Smooth muscle cell (in vitro differentiated cells): ENCODE data around the gene STXBP6. TPM values are rescaled to one million over a fixed set of nuclear protein-coding genes. Genes with fewer than 3 reads are reported as not detected.

Source experiments
- DNase-seq: peaks from one replicate; lab custom pipeline; 2025; ENCODE audit not compliant: unreplicated experiment; lab: John Stamatoyannopoulos, UW
- H2AFZ ChIP-seq: fragments of 200-600 bp; sonication (generic); 2 replicates; pipeline ENCODE4 v1.6.0; 2016; ENCODE audit warnings: antibody characterized with exemption, low read depth, mild to moderate bottlenecking
- H3F3A ChIP-seq: fragments of 200-600 bp; sonication (generic); 2 replicates; pipeline ENCODE4 v1.6.0; 2017; ENCODE audit warnings: antibody characterized with exemption, low read depth
- H3K27ac ChIP-seq: fragments of 200-600 bp; sonication (generic); 2 replicates; pipeline ENCODE4 v1.5.1; 2016; ENCODE audit warnings: low read depth, mild to moderate bottlenecking
- H3K27me3 ChIP-seq: fragments of 200-600 bp; sonication (generic); 2 replicates; pipeline ENCODE4 v1.6.1; 2016; ENCODE audit warnings: low read depth, mild to moderate bottlenecking
- H3K36me3 ChIP-seq: fragments of 200-600 bp; sonication (generic); 2 replicates; pipeline ENCODE4 v1.5.1; 2016; ENCODE audit warnings: low read depth
- H3K4me1 ChIP-seq: fragments of 200-600 bp; sonication (generic); 2 replicates; pipeline ENCODE4 v1.5.1; 2016; ENCODE audit warnings: low read depth
- H3K4me2 ChIP-seq: fragments of 200-600 bp; sonication (generic); 2 replicates; pipeline ENCODE4 v1.6.0; 2016; ENCODE audit warnings: mild to moderate bottlenecking
- H3K4me3 ChIP-seq: fragments of 200-600 bp; sonication (generic); 2 replicates; pipeline ENCODE4 v1.5.1; 2016; ENCODE audit warnings: mild to moderate bottlenecking
- H3K79me2 ChIP-seq: fragments of 200-600 bp; sonication (generic); 2 replicates; pipeline ENCODE4 v1.6.0; 2016; ENCODE audit warnings: low read depth, mild to moderate bottlenecking
- H3K9ac ChIP-seq: fragments of 200-600 bp; sonication (generic); 2 replicates; pipeline ENCODE4 v1.6.0; 2016; ENCODE audit warnings: low read depth
- H3K9me3 ChIP-seq: fragments of 200-600 bp; sonication (generic); replicated peaks from 2 replicates; pipeline ENCODE4 v1.5.1; 2016; ENCODE audit warnings: low read depth
- H4K20me1 ChIP-seq: fragments of 200-600 bp; sonication (generic); 2 replicates; pipeline ENCODE4 v1.6.0; 2016; ENCODE audit warnings: low read depth
- CTCF ChIP-seq: fragments of 200-600 bp; sonication (generic); IDR thresholded peaks from 2 replicates; pipeline ENCODE4 v1.5.1; 2017; ENCODE audit warnings: borderline replicate concordance, mild to moderate bottlenecking, antibody characterized with exemption; ENCODE audit not compliant: insufficient read depth, poor library complexity, severe bottlenecking
- WGBS: methylation state at CpG from one replicate; pipeline ENCODE4 v1.1.7; 2016; ENCODE audit warnings: low lambda C conversion rate; 5-methylcytosine and 5-hydroxymethylcytosine counted together
- polyA plus RNA-seq: library from polyadenylated mRNA; unstranded; fragments of >200 nt; fragmentation: Nextera tagmentation; extraction: Ambion mirVana; gene quantifications from 2 replicates; pipeline ENCODE4 v1.2.1, GENCODE V29; 2016
- total RNA-seq: library from RNA; depleted of rRNA; stranded (reverse); fragments of >200 nt; gene quantifications from 2 replicates; pipeline ENCODE4 v1.2.3, GENCODE V29; 2014

The STXBP6 gene
- total and polyA plus RNA-seq, 2 experiments from 2014 or later: 144 to 170 TPM

- H4K20me1 ChIP-seq: no peaks in the 10 kb centered on the region
- no peaks in the 10 kb centered on the region for H3K79me2 ChIP-seq
- no peak overlapping the region for H2AFZ ChIP-seq
- H3F3A ChIP-seq: no peaks in the 10 kb centered on the region
- DNase-seq: no peak
- H3K4me2 ChIP-seq: no peak overlapping the region
- TF ChIP-seq CTCF: no peak
- no peak overlapping the region for H3K27ac ChIP-seq
- H3K9me3 ChIP-seq: no peaks in the 10 kb centered on the region
- no peaks in the 10 kb centered on the region for H3K4me1 ChIP-seq
- no peaks in the 10 kb centered on the region for H3K36me3 ChIP-seq
- 93% methylated on average over 2 of the region's 2 CpGs for WGBS
- no peak overlapping the region for H3K4me3 ChIP-seq
- H3K9ac ChIP-seq: no peak overlapping the region
- no peaks in the 10 kb centered on the region for H3K27me3 ChIP-seq
Observed at GRCh38 chr14:25080682-25081081, 30.7 kb upstream of the STXBP6 start.

GRCh38 chr14:25079311-25079710 lies 29.4 kb upstream of the STXBP6 start:
- TF ChIP-seq CTCF: no peak
- no peaks in the 10 kb centered on the region for H3K27me3 ChIP-seq
- H3K4me2 ChIP-seq: no peak overlapping the region
- no peaks in the 10 kb centered on the region for H3K4me1 ChIP-seq
- H3K9me3 ChIP-seq: no peaks in the 10 kb centered on the region
- no peak for DNase-seq
- no peak overlapping the region for H3K4me3 ChIP-seq
- H3K27ac ChIP-seq: no peak overlapping the region
- no peaks in the 10 kb centered on the region for H3K79me2 ChIP-seq
- no peak overlapping the region for H2AFZ ChIP-seq
- H3F3A ChIP-seq: no peaks in the 10 kb centered on the region
- H3K9ac ChIP-seq: no peak overlapping the region
- 100% methylated on average over 1 of the region's 1 CpG for WGBS
- no peaks in the 10 kb centered on the region for H3K36me3 ChIP-seq
- no peaks in the 10 kb centered on the region for H4K20me1 ChIP-seq

GRCh38 chr14:25074099-25074685 lies 24.2 kb upstream of the STXBP6 start:
- no peaks in the 10 kb centered on the region for H3F3A ChIP-seq
- no peaks in the 10 kb centered on the region for H3K27me3 ChIP-seq
- no peak overlapping the region for H3K4me3 ChIP-seq
- H3K4me2 ChIP-seq: peak overlapping the region; percentile 31
- H3K4me1 ChIP-seq: no peaks in the 10 kb centered on the region
- WGBS: 73% methylated on average over 4 of the region's 4 CpGs
- H2AFZ ChIP-seq: no peak overlapping the region
- H3K79me2 ChIP-seq: no peaks in the 10 kb centered on the region
- no peak for DNase-seq
- no peak for TF ChIP-seq CTCF
- no peak overlapping the region for H3K27ac ChIP-seq
- H3K9ac ChIP-seq: no peak overlapping the region
- no peaks in the 10 kb centered on the region for H4K20me1 ChIP-seq
- H3K9me3 ChIP-seq: no peaks in the 10 kb centered on the region
- no peaks in the 10 kb centered on the region for H3K36me3 ChIP-seq

GRCh38 chr14:25069879-25070278 lies 19.9 kb upstream of the STXBP6 start:
- no peak overlapping the region for H2AFZ ChIP-seq

More at GRCh38 chr14:25069879-25070278, 19.9 kb upstream of the STXBP6 start:
- Histone ChIP-seq H3K4me3 (no peak overlapping the region), H3K27ac (no peak overlapping the region), H3K36me3 (no peaks in the 10 kb centered on the region), H4K20me1 (no peaks in the 10 kb centered on the region), H3F3A (no peaks in the 10 kb centered on the region), H3K27me3 (no peaks in the 10 kb centered on the region), H3K79me2 (no peaks in the 10 kb centered on the region), H3K9ac (no peak overlapping the region), H3K4me1 (no peaks in the 10 kb centered on the region), H3K4me2 (no peak overlapping the region), H3K9me3 (no peaks in the 10 kb centered on the region)
- TF ChIP-seq CTCF: no peak
- DNase-seq: no peak
- WGBS: 86% methylated on average over 7 of the region's 7 CpGs
